ENCODE data around the gene NTNG2.

NTNG2 gene

DNA sequence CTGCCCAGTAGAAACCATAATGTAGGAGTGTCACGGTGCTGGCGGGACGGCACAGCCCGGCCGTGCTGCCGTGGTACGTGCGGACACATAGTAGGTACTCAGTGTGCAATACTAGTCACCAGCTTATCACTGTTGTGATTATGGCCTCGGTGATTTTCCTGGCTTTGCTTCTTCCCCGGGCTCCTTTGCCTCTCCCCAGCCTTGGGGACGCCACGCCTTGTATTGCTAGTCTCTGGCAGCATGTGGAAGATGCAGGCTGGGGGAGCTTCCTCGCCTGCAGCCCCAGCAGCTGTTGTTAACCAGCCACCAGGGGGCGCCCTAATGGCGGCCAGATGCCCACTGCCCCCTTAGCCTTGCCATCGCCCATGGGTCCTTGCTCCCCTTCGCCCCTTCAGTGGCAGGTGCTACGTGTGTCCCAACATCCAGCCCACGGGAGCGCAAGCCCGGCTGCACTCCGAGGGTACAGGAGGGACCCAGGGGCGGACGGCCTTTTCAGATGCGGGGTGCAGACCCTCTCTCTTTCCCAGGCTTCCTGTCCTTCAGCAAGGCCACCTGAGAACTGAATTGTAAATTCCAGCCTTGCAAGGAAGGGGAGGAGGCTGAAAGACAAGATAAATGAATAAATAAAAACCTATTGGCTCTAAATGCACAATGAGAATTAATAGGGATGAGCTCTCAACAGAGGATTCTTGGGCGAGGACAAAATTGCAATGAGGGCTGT, 8.0 kb downstream of the NTNG2 start:
- no peak overlapping the region for H3K4me3 ChIP-seq (ENCODE audit: extremely low read depth, insufficient read depth, low read length, poor library complexity, severe bottlenecking)
- 50% methylated on average over 18 to 24 of the region's 26 CpGs for WGBS, 2 experiments (ENCODE audit: insufficient coverage in 2 of 2)
- no peaks in the 10 kb centered on the region for H3K9me3 ChIP-seq (ENCODE audit: control insufficient read depth, low read length)
- H3K27ac ChIP-seq (ENCODE audit: low read depth, low read length, severe bottlenecking), result no peak overlapping the region
- H3K4me1 ChIP-seq (ENCODE audit: control insufficient read depth, insufficient read depth, low read length, poor library complexity, severe bottlenecking), result no peaks in the 10 kb centered on the region
- no peaks in the 10 kb centered on the region for H3K36me3 ChIP-seq (ENCODE audit: control insufficient read depth, insufficient read depth, low read length)

DNA sequence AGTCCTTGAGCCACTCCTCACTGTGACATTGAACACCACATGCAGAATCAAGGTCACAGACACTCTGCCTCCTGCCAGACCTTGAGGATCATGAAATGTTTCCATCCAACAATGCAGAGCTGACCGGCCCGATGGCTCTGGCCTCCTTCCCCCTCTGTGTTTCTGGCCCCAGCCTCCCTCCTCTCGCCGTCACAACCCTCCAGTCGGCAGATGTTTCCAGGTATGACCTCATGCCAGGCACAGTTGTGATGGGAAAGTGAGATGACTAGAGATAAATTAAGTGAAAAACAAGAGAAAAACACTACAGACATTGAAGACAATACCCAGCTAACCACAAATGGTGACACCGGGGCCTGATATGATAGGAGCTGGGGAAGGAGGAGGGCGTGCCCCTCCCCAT, 9.8 kb downstream of the NTNG2 start:
- H3K36me3 ChIP-seq (ENCODE audit: control insufficient read depth, insufficient read depth, low read length), result no peaks in the 10 kb centered on the region
- no peak overlapping the region for H3K27ac ChIP-seq (ENCODE audit: low read depth, low read length, severe bottlenecking)
- WGBS, 2 experiments (ENCODE audit: insufficient coverage in 2 of 2), result 90% methylated on average over 2 of the region's 7 CpGs; no CpG with 5 or more reads in 1 of the 2 experiments

DNA sequence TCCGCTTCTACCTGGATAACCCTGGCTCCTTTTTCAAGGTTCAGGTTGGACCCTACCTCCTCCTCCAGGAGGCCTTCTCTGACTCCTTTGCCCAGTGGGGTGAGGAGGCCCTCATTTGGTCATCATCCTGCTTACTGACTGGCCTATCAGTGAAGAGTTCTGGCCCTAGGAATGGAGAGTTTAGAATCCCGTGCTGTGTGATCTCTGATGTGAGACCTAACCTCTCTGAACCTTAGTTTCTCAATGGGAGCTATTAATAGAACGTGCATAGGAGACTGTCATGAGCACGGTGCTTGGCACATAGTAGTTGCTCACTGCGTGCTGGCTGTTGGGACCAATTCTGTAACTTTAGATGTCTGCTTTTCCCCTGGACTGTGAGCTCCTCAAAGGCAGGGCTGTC, 10.3 kb downstream of the NTNG2 start:
- Histone ChIP-seq H3K4me1 (ENCODE audit: control insufficient read depth, insufficient read depth, low read length, poor library complexity, severe bottlenecking) (no peaks in the 10 kb centered on the region), H3K36me3 (ENCODE audit: control insufficient read depth, insufficient read depth, low read length) (no peaks in the 10 kb centered on the region), H3K9me3 (ENCODE audit: control insufficient read depth, low read length) (no peaks in the 10 kb centered on the region), H3K4me3 (ENCODE audit: extremely low read depth, insufficient read depth, low read length, poor library complexity, severe bottlenecking) (no peak overlapping the region), H3K27ac (ENCODE audit: low read depth, low read length, severe bottlenecking) (no peak overlapping the region)
- WGBS, 2 experiments (ENCODE audit: insufficient coverage in 2 of 2), result 89 to 90% methylated on average over 4 to 5 of the region's 5 CpGs

More for the DNA sequence above, 9.8 kb downstream of the NTNG2 start:
- H3K4me1 ChIP-seq (ENCODE audit: control insufficient read depth, insufficient read depth, low read length, poor library complexity, severe bottlenecking), result no peaks in the 10 kb centered on the region
- H3K4me3 ChIP-seq (ENCODE audit: extremely low read depth, insufficient read depth, low read length, poor library complexity, severe bottlenecking), result no peak overlapping the region
- H3K9me3 ChIP-seq (ENCODE audit: control insufficient read depth, low read length), result no peaks in the 10 kb centered on the region

DNA sequence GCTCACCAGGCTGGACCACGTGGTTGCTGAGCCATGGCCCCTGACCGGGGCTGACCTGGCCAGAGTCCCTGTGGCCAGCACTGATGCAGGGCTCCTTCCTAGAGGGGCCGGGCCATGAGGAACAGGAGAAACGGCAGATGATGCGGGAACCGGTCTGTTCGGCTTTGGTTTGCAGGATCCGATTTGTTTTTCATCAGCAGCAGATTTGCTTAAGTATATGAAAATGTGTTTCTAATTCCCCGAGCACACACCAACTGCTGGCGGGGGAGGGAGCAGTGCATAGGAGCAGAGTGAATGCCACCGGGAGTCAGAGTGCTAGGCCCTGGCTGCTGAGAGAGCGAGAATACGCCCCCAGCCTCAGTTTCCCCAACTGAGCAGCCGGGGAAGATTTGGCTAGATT, 13.6 kb downstream of the NTNG2 start:
- WGBS, 2 experiments (ENCODE audit: insufficient coverage in 2 of 2), result 73 to 86% methylated on average over 10 to 13 of the region's 14 CpGs
- Histone ChIP-seq H3K9me3 (ENCODE audit: control insufficient read depth, low read length) (no peaks in the 10 kb centered on the region), H3K4me1 (ENCODE audit: control insufficient read depth, insufficient read depth, low read length, poor library complexity, severe bottlenecking) (no peaks in the 10 kb centered on the region), H3K27ac (ENCODE audit: low read depth, low read length, severe bottlenecking) (no peak overlapping the region), H3K36me3 (ENCODE audit: control insufficient read depth, insufficient read depth, low read length) (no peaks in the 10 kb centered on the region), H3K4me3 (ENCODE audit: extremely low read depth, insufficient read depth, low read length, poor library complexity, severe bottlenecking) (no peak overlapping the region)

DNA sequence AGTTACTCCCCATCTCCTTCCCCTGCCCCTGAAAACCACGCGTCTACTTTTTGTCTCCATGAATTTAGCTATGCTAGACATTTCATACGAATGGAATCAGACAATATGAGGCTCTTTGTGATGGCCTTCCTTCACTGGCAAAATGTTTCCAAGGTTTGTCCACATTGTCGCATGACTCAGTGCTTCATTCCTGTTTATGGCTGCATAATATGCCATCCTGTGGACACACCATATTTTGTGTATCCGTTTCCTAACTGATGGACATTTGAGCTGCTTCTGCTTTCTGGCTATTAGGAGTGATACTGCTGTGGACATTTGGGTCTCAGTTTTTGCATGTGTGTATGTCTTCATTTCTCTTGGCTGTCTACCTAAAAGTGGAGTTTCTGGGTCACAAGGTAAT, 14.5 kb downstream of the NTNG2 start:
- H3K4me1 ChIP-seq (ENCODE audit: control insufficient read depth, insufficient read depth, low read length, poor library complexity, severe bottlenecking), result no peaks in the 10 kb centered on the region
- WGBS, 2 experiments (ENCODE audit: insufficient coverage in 2 of 2), result 92 to 96% methylated on average over 5 of the region's 5 CpGs
- no peaks in the 10 kb centered on the region for H3K36me3 ChIP-seq (ENCODE audit: control insufficient read depth, insufficient read depth, low read length)
- no peak overlapping the region for H3K4me3 ChIP-seq (ENCODE audit: extremely low read depth, insufficient read depth, low read length, poor library complexity, severe bottlenecking)
- no peaks in the 10 kb centered on the region for H3K9me3 ChIP-seq (ENCODE audit: control insufficient read depth, low read length)
- H3K27ac ChIP-seq (ENCODE audit: low read depth, low read length, severe bottlenecking), result no peak overlapping the region

DNA sequence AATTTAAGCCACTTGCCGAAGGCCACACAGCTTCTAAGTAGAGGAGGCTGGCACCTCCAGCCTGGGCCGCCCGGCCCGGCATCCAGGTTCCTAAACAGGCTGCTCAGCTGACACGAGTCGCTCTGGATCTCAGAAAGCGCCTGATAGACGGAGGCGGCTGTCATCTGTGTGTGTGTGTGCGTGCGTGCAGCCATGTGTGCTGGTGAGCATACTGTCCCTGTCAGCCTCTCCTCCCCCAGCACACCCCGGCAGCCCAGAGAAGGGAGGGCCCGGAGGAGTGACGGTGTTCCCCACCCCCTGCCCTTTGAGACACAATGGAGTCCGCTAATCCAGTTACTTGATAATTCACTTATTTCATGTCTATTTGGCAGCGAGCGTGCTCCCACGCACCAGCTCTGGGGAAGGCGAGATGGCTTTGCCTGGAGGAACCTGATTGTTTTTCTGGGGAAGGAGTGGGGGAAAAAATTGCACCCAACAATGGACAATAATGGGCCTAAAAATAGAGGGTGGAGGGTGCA, 20.0 kb downstream of the NTNG2 start:
- Histone ChIP-seq H3K36me3 (ENCODE audit: control insufficient read depth, insufficient read depth, low read length) (no peaks in the 10 kb centered on the region), H3K4me1 (ENCODE audit: control insufficient read depth, insufficient read depth, low read length, poor library complexity, severe bottlenecking) (peaks cover 9% of the 10 kb centered on the region), H3K4me3 (ENCODE audit: extremely low read depth, insufficient read depth, low read length, poor library complexity, severe bottlenecking) (no peak overlapping the region), H3K27ac (ENCODE audit: low read depth, low read length, severe bottlenecking) (no peak overlapping the region), H3K9me3 (ENCODE audit: control insufficient read depth, low read length) (no peaks in the 10 kb centered on the region)
- WGBS, 2 experiments (ENCODE audit: insufficient coverage in 2 of 2), result 83 to 84% methylated on average over 11 to 14 of the region's 19 CpGs

DNA sequence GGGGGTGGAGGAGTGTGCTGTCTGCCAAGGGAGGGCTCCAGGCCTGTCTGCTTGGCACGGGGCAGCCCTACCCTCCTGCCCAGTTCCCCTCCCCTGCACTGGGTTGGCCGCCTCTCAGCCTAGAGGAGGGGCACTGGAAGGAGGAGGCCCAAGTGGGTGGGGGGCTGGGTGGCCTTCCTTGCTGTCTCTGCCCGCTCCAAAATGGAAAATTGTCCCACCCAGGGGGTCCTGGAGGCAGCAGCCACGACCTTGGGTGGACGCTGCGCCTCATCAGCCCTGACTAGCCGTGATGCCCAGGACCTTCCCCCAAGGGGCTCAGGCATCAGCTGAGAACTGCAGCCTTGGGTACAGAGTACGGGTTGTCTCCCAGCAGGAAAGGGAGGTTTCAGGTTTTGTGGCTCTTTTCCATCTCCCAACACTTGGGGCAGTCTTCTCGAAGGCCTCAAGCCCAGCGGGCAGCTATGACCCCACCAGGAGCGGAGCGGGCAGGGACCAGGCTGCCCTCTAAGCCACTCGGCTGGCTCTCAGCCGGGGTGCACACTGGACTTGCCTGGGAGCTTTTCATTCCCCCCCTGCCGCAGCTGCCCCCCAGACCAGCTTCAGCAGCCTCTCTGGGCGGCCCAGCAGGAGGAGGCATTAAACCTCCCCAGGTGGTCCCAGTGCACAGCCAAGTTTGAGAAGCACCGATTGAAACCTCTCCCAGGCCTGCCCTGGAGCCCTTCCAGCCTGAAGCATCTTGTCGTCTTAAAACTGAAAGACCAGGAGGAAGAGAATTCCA, 20.6 kb downstream of the NTNG2 start:
- Histone ChIP-seq H3K9me3 (ENCODE audit: control insufficient read depth, low read length) (no peaks in the 10 kb centered on the region), H3K27ac (ENCODE audit: low read depth, low read length, severe bottlenecking) (no peak overlapping the region), H3K4me1 (ENCODE audit: control insufficient read depth, insufficient read depth, low read length, poor library complexity, severe bottlenecking) (peaks cover 12% of the 10 kb centered on the region), H3K36me3 (ENCODE audit: control insufficient read depth, insufficient read depth, low read length) (no peaks in the 10 kb centered on the region), H3K4me3 (ENCODE audit: extremely low read depth, insufficient read depth, low read length, poor library complexity, severe bottlenecking) (no peak overlapping the region)
- 50 to 60% methylated on average over 14 of the region's 18 CpGs for WGBS, 2 experiments (ENCODE audit: insufficient coverage in 2 of 2)

DNA sequence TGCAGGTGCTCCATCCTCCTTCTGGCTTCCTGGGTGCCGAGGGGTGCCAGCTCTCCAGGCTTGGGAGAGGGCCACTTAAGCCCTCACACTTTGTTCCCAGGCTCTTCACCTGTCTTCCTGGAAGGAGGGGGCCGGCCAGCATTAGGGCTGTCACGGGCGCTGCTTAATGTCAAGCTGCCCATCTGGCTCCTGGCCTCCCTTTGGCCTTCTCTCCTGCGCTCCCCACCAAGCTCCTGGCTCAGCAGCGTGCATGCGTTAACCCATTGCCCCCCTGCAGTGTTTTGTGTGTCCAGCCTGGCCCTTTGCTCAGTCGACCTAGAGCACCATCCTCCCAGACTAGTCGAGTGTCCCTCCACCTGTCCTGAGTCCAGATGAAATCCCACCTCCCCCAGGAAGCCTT, 21.3 kb downstream of the NTNG2 start:
- no peak overlapping the region for H3K4me3 ChIP-seq (ENCODE audit: extremely low read depth, insufficient read depth, low read length, poor library complexity, severe bottlenecking)
- peaks cover 12% of the 10 kb centered on the region for H3K4me1 ChIP-seq (ENCODE audit: control insufficient read depth, insufficient read depth, low read length, poor library complexity, severe bottlenecking)
- H3K27ac ChIP-seq (ENCODE audit: low read depth, low read length, severe bottlenecking), result no peak overlapping the region
- H3K36me3 ChIP-seq (ENCODE audit: control insufficient read depth, insufficient read depth, low read length), result no peaks in the 10 kb centered on the region
- WGBS, 2 experiments (ENCODE audit: insufficient coverage in 2 of 2), result 50 to 56% methylated on average over 8 to 9 of the region's 9 CpGs
- no peaks in the 10 kb centered on the region for H3K9me3 ChIP-seq (ENCODE audit: control insufficient read depth, low read length)

DNA sequence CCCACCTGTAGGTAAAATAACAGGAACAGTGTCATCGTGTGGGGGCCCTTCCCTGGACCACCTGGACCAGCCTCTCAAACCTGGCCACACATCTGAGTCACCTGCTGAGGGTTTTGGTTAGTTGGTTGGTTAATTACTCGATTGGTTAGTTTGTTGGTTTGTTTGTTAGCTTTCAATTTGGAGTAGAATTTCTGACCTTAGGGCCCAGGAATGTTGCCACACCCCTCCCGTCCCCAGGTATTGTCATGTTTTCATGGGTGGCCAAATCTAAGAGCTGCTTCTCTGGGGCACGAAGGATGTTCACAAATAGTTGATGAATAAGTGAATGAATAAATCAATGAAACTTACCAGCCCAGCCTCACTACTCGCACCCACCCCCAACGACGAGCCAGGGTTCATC, 21.9 kb downstream of the NTNG2 start:
- Histone ChIP-seq H3K27ac (ENCODE audit: low read depth, low read length, severe bottlenecking) (no peak overlapping the region), H3K9me3 (ENCODE audit: control insufficient read depth, low read length) (no peaks in the 10 kb centered on the region), H3K4me1 (ENCODE audit: control insufficient read depth, insufficient read depth, low read length, poor library complexity, severe bottlenecking) (peaks cover 12% of the 10 kb centered on the region), H3K36me3 (ENCODE audit: control insufficient read depth, insufficient read depth, low read length) (no peaks in the 10 kb centered on the region), H3K4me3 (ENCODE audit: extremely low read depth, insufficient read depth, low read length, poor library complexity, severe bottlenecking) (no peak overlapping the region)
- 76 to 85% methylated on average over 4 of the region's 7 CpGs for WGBS, 2 experiments (ENCODE audit: insufficient coverage in 2 of 2)

DNA sequence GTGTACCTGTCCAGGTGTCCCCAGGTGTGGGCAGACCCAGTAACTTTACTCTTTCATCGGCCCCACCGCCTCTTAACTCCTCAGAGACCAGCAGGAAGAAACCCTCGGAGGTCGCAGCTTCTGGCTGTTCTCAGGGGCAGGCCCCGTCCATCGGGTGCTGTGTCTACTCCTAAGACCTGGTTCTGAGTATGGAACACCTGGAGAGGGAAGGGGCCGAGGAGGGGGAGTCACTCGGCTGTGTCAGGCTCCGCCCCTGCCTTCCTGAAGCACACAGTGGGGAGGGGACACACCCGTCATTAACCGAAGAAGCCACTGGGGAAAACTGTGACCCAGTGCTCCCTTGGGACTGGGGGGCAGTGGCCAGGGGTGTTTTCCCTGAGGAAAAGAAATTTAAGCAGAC, 22.3 kb downstream of the NTNG2 start:
- no peaks in the 10 kb centered on the region for H3K36me3 ChIP-seq (ENCODE audit: control insufficient read depth, insufficient read depth, low read length)
- 71 to 75% methylated on average over 9 of the region's 11 CpGs for WGBS, 2 experiments (ENCODE audit: insufficient coverage in 2 of 2)
- H3K4me3 ChIP-seq (ENCODE audit: extremely low read depth, insufficient read depth, low read length, poor library complexity, severe bottlenecking), result no peak overlapping the region
- peaks cover 12% of the 10 kb centered on the region for H3K4me1 ChIP-seq (ENCODE audit: control insufficient read depth, insufficient read depth, low read length, poor library complexity, severe bottlenecking)
- no peaks in the 10 kb centered on the region for H3K9me3 ChIP-seq (ENCODE audit: control insufficient read depth, low read length)
- H3K27ac ChIP-seq (ENCODE audit: low read depth, low read length, severe bottlenecking), result no peak overlapping the region

Data from mesodermal cell (in vitro differentiated cells).